Measurements from ENCODE around the gene CNR2. TPM values are rescaled to one million over a fixed set of nuclear protein-coding genes. Genes with fewer than 3 reads are reported as not detected.

Gene CNR2
- total RNA-seq, 4 donors from 2014 or later = not detected

DNA sequence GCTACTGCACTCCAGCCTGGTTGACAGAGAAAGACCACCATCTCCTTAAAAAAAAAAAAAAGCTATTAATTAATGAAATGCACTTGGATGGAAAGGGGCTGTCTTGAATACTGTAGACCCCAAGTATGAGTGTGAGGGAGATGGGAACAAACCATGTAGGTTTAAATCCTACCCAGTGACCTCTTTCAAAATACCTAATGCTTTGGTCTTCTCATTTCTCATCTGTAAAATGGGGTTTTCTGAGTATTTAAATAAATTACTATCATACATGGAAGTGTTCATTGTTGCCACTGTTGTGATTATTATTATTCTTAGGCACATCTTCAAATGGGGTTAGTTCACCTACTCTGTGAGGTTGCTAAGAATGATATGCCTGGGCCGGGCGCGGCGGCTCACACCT lies 27.9 kb downstream of the CNR2 start:
- no peak for TF ChIP-seq POLR2AphosphoS5 (IDR thresholded peaks at IDR 0.05)
- TF ChIP-seq EP300 (IDR thresholded peaks at IDR 0.05) = no peak
- TF ChIP-seq, protein P1, sequence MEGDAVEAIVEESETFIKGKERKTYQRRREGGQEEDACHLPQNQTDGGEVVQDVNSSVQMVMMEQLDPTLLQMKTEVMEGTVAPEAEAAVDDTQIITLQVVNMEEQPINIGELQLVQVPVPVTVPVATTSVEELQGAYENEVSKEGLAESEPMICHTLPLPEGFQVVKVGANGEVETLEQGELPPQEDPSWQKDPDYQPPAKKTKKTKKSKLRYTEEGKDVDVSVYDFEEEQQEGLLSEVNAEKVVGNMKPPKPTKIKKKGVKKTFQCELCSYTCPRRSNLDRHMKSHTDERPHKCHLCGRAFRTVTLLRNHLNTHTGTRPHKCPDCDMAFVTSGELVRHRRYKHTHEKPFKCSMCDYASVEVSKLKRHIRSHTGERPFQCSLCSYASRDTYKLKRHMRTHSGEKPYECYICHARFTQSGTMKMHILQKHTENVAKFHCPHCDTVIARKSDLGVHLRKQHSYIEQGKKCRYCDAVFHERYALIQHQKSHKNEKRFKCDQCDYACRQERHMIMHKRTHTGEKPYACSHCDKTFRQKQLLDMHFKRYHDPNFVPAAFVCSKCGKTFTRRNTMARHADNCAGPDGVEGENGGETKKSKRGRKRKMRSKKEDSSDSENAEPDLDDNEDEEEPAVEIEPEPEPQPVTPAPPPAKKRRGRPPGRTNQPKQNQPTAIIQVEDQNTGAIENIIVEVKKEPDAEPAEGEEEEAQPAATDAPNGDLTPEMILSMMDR (IDR thresholded peaks at IDR 0.05) = no peak
- TF ChIP-seq POLR2A (IDR thresholded peaks at IDR 0.05) = no peak
- WGBS, 2 donors (ENCODE audit: low coverage in 1 of 2) = 71 to 79% methylated on average over 4 of the region's 4 CpGs
- no peaks in the 10 kb centered on the region for H3K27me3 ChIP-seq
- no peaks in the 10 kb centered on the region for H3K4me1 ChIP-seq
- H3K27ac ChIP-seq = no peak overlapping the region
- no peaks in the 10 kb centered on the region for H3K9me3 ChIP-seq
- no peaks in the 10 kb centered on the region for H3K36me3 ChIP-seq
- no peak for ATAC-seq
- no peak overlapping the region for H3K4me3 ChIP-seq

DNA sequence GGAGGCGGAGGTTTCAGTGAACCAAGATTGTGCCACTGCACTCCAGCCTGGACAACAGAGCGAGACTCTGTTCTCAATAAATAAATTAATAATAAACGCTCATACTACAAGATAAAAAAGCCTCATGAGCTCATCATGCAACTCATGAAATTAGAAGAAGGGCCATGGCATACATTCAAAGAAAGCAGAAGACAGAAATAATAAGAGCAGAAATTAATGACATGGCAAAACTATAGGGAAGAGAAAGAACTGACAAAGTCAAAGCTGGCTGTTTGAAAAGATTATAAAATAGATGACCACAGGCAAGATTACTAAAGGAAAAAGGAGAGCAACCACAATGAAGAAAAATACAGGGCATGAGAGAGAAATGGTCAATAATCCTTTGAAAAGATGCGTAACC lies 30.4 kb downstream of the CNR2 start:
- H3K36me3 ChIP-seq = no peaks in the 10 kb centered on the region
- ATAC-seq = no peak
- H3K9me3 ChIP-seq = peaks cover 0 to 22% (median 0%) of the 10 kb centered on the region in 3 donors
- TF ChIP-seq POLR2A (IDR thresholded peaks at IDR 0.05) (no peak), POLR2AphosphoS5 (IDR thresholded peaks at IDR 0.05) (no peak), EP300 (IDR thresholded peaks at IDR 0.05) (no peak)
- TF ChIP-seq, protein P1 (IDR thresholded peaks at IDR 0.05) = no peak
- H3K27ac ChIP-seq = no peak overlapping the region
- no peak overlapping the region for H3K4me3 ChIP-seq
- no peaks in the 10 kb centered on the region for H3K4me1 ChIP-seq
- H3K27me3 ChIP-seq = no peaks in the 10 kb centered on the region
- WGBS, 2 donors (ENCODE audit: low coverage in 1 of 2) = 81% methylated on average over 4 of the region's 4 CpGs; no CpG with 5 or more reads in 1 of the 2 donors

DNA sequence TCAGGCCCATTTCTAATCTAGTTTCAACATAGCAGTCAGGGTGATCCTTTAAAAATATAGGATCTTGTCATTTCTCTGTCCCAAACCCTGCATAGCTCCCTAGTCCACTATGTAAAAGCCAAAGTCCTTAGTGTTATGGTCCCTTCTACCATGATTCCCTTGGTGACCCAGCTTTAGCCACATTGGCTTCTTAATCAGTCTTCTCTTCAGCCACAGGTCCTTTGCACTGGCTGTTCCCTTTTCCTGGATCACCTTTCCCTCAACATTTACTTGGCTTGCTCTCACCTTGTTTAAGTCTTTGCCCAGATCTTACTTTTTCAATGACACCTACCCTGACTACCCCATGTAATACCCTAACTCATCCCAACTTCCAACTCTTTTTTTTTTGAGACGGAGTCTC lies 33.4 kb downstream of the CNR2 start:
- TF ChIP-seq, protein P1 (IDR thresholded peaks at IDR 0.05) = no peak
- TF ChIP-seq POLR2A (IDR thresholded peaks at IDR 0.05) (no peak), POLR2AphosphoS5 (IDR thresholded peaks at IDR 0.05) (no peak), EP300 (IDR thresholded peaks at IDR 0.05) (no peak)
- no peak for ATAC-seq
- Histone ChIP-seq H3K9me3 (peaks cover 0 to 30% (median 0%) of the 10 kb centered on the region in 3 donors), H3K27me3 (peaks cover 5% of the 10 kb centered on the region), H3K36me3 (no peaks in the 10 kb centered on the region), H3K4me1 (no peaks in the 10 kb centered on the region), H3K27ac (no peak overlapping the region), H3K4me3 (no peak overlapping the region)
- 100% methylated on average over 1 of the region's 1 CpG; no CpG with 5 or more reads in 1 of the 2 donors for WGBS, 2 donors (ENCODE audit: low coverage in 1 of 2)

DNA sequence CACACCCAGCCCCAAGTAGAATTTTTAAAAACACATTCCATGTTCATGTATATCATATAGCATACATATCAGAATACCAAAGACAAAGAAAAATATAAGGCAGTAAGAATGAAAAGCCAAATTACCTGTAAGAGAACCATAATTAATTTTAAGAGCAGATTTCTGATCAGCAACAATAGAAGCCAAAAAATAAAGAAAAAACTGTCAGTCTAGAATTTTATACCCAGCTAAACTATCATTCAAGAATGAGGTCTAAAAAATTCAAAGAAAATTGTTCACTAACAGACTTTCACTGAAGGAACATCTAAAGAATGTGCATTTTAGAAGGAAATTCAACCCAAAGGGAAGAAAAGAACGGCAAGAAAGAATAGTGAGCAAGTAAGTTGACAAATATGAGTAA lies 34.5 kb downstream of the CNR2 start:
- peaks cover 0 to 30% (median 0%) of the 10 kb centered on the region in 3 donors for H3K9me3 ChIP-seq
- H3K27ac ChIP-seq = no peak overlapping the region
- no peaks in the 10 kb centered on the region for H3K36me3 ChIP-seq
- H3K4me3 ChIP-seq = no peak overlapping the region
- TF ChIP-seq, protein P1 (IDR thresholded peaks at IDR 0.05) = no peak
- no peak for TF ChIP-seq POLR2A (IDR thresholded peaks at IDR 0.05)
- TF ChIP-seq POLR2AphosphoS5 (IDR thresholded peaks at IDR 0.05) = no peak
- no peak for TF ChIP-seq EP300 (IDR thresholded peaks at IDR 0.05)
- H3K27me3 ChIP-seq = peaks cover 8% of the 10 kb centered on the region
- H3K4me1 ChIP-seq = no peaks in the 10 kb centered on the region
- 71 to 74% methylated on average over 1 of the region's 1 CpG for WGBS, 2 donors (ENCODE audit: low coverage in 1 of 2)
- no peak for ATAC-seq

DNA sequence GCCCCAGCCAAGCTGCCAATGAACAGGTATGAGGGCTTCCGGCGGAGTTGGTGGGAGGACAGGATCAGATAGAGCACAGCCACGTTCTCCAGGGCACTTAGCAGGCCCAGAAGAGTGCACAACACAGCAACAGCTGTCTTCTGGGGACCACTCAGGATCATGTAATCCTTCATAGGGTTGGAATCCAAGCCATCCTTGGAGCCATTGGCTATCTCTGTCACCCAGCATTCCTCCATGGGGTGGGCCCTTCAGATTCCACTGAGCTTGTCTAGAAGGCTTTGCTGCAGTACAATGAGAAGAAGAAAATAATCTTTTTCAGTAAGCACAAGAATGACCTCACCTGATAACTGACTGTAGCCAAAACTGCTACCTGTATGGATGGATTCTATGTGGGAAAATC lies 37.8 kb downstream of the CNR2 start:
- WGBS, 2 donors (ENCODE audit: low coverage in 1 of 2) = 81% methylated on average over 3 of the region's 3 CpGs; no CpG with 5 or more reads in 1 of the 2 donors

More for the DNA sequence above, 37.8 kb downstream of the CNR2 start:
- no peak for ATAC-seq
- no peak for TF ChIP-seq EP300 (IDR thresholded peaks at IDR 0.05)
- TF ChIP-seq POLR2AphosphoS5 (IDR thresholded peaks at IDR 0.05) = no peak
- TF ChIP-seq, protein P1 (IDR thresholded peaks at IDR 0.05) = no peak
- TF ChIP-seq POLR2A (IDR thresholded peaks at IDR 0.05) = no peak
- H3K27ac ChIP-seq = no peak overlapping the region
- H3K36me3 ChIP-seq = no peaks in the 10 kb centered on the region
- peaks cover 0 to 30% (median 0%) of the 10 kb centered on the region in 3 donors for H3K9me3 ChIP-seq
- no peak overlapping the region for H3K4me3 ChIP-seq
- no peaks in the 10 kb centered on the region for H3K4me1 ChIP-seq
- H3K27me3 ChIP-seq = peaks cover 8% of the 10 kb centered on the region

All from gastroesophageal sphincter (tissue), 4 donors.